ENCODE results near the gene DMRTA2. TPM values are rescaled to one million over a fixed set of nuclear protein-coding genes. Genes with fewer than 3 reads are reported as not detected.
"Not testable (repeated sequence)": the region's sequence is repeated elsewhere in the genome, so short reads cannot be mapped to it uniquely, and the experiment has no call there.

DMRTA2 gene
- total RNA-seq, 4 donors from 2014 or later = 1.6 to 8.0 (median 4.4) TPM

DNA sequence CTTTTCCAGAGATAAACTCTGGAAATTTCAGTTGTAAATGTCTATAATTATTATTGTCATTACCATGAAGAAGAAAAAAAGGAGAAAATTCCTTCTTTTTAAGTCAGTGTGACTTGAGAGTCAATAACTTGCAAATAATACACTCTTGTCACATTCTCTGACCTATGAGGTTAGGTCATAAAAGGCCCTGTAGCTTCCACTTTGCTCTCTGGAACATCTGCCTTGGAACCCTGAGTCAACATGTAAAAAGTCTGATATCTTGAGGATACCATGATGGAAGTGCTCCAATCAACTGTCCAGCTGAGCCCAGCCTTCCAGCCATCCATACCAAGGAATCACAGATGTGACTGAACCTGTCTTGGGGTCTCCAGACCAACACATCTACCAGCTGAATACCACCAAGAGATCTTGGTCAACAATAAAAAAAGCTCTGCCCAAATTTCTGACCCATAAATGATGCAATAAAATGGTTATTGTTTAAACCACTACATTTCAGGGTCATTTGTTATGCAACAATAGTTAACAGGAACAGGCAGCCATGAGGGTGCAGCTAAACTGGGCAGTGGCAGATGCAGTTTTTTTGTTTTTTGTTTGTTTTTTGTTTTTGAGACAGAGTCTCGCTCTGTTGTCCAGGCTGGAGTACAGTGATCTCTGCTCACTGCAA, 10.3 kb downstream of the DMRTA2 start:
- no peaks in the 10 kb centered on the region for H3K9me3 ChIP-seq
- TF ChIP-seq, protein P1, sequence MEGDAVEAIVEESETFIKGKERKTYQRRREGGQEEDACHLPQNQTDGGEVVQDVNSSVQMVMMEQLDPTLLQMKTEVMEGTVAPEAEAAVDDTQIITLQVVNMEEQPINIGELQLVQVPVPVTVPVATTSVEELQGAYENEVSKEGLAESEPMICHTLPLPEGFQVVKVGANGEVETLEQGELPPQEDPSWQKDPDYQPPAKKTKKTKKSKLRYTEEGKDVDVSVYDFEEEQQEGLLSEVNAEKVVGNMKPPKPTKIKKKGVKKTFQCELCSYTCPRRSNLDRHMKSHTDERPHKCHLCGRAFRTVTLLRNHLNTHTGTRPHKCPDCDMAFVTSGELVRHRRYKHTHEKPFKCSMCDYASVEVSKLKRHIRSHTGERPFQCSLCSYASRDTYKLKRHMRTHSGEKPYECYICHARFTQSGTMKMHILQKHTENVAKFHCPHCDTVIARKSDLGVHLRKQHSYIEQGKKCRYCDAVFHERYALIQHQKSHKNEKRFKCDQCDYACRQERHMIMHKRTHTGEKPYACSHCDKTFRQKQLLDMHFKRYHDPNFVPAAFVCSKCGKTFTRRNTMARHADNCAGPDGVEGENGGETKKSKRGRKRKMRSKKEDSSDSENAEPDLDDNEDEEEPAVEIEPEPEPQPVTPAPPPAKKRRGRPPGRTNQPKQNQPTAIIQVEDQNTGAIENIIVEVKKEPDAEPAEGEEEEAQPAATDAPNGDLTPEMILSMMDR (IDR thresholded peaks at IDR 0.05) = no peak
- TF ChIP-seq POLR2A (IDR thresholded peaks at IDR 0.05) = no peak
- H3K4me1 ChIP-seq = peaks cover 0 to 21% (median 0%) of the 10 kb centered on the region in 3 donors
- WGBS, 2 donors = 75 to 88% methylated on average over 1 of the region's 1 CpG
- H3K4me3 ChIP-seq = no peak overlapping the region
- intact Hi-C loops (cut with DNase I) = no loop called here
- no peak for DNase-seq
- peaks cover 0 to 65% (median 16%) of the 10 kb centered on the region in 4 donors for H3K27me3 ChIP-seq
- no peak overlapping the region for H3K27ac ChIP-seq
- H3K36me3 ChIP-seq = peaks cover 0 to 1% (median 0%) of the 10 kb centered on the region in 3 donors

DNA sequence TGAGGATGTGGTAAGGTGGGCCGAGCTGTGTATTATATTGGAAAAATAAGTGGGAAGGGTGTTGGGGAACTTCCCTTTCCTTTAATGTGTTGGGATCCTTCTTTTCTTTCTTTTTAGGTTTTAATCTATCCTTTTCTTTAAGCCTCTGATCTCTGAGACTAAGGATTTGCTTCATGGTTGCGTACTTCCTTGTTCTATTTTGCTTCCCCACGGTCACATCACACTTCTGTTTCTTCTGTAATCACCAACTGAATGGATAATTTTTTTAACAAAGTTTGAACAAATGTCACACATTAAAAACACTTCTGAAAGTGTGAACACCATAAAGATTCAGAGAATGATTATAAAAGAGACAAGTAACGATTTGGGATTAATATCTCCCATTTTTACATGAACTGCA, 17.4 kb downstream of the DMRTA2 start:
- no peak for TF ChIP-seq POLR2A (IDR thresholded peaks at IDR 0.05)
- TF ChIP-seq, protein P1 (IDR thresholded peaks at IDR 0.05) = no peak
- WGBS, 2 donors = 72 to 82% methylated on average over 4 of the region's 4 CpGs
- Histone ChIP-seq H3K4me1 (no peaks in the 10 kb centered on the region), H3K36me3 (no peaks in the 10 kb centered on the region), H3K27ac (no peak overlapping the region), H3K4me3 (no peak overlapping the region), H3K27me3 (peaks cover 0 to 39% (median 0%) of the 10 kb centered on the region in 4 donors), H3K9me3 (no peaks in the 10 kb centered on the region)
- no peak for DNase-seq
- intact Hi-C loops (cut with DNase I) = no loop called here

DNA sequence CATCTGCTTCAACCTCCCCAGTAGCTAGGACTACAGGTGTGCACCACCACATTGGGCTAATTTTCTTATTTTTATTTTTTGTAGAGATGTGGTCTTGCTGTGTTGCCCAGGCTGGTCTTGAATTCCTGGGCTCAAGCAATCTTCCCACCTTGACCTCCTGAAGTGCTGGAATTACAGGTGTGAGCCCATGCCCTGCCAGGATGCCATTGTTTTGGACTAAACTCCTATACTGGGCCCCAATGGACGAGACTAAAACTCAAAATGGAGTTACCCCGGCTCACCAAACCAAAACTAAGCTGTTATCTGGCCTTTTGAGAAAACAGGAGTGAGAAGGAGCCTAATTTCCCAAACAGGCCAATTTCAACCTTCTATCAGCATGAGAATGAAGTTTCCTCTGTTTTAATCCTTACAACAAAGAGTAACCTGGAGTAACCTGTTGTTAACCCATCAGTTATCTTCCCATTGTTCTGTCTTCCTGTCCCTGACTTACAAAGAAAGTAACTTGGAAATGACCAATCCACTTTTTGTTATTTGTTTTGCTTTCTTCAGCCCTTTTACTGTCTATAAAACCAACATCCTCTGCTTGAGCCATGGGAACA, 29.6 kb downstream of the DMRTA2 start:
- intact Hi-C loops (cut with DNase I) = no loop called here
- Histone ChIP-seq H3K9me3 (peaks cover 0 to 5% (median 0%) of the 10 kb centered on the region in 3 donors), H3K36me3 (no peaks in the 10 kb centered on the region), H3K4me3 (no peak overlapping the region), H3K27ac (no peak overlapping the region), H3K27me3 (peaks cover 0 to 18% (median 0%) of the 10 kb centered on the region in 4 donors), H3K4me1 (no peaks in the 10 kb centered on the region)
- WGBS, 2 donors = 42 to 74% methylated on average over 2 of the region's 2 CpGs
- no peak for TF ChIP-seq POLR2A (IDR thresholded peaks at IDR 0.05)
- TF ChIP-seq, protein P1 (IDR thresholded peaks at IDR 0.05) = no peak
- no peak for DNase-seq

DNA sequence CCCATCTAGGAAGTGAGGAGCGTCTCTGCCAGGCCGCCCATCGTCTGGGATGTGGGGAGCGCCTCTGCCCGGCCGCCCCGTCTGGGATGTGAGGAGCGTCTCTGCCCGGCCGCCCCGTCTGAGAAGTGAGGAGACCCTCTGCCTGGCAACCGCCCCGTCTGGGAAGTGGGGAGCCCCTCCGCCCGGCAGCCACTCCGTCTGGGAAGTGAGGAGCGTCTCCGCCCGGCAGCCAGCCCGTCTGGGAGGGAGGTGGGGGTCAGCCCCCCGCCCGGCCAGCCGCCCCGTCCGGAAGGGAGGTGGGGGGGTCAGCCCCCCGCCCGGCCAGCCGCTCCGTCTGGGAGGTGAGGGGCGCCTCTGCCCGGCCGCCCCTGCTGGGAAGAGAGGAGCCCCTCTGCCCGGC, 41.7 kb downstream of the DMRTA2 start:
- H3K27ac ChIP-seq; H3K4me1 ChIP-seq; H3K36me3 ChIP-seq; intact Hi-C loops (cut with DNase I); DNase-seq; H3K9me3 ChIP-seq; H3K27me3 ChIP-seq; H3K4me3 ChIP-seq: not testable (repeated sequence)
- WGBS, 2 donors = no CpG with 5 or more reads among the region's 33 CpGs

DNA sequence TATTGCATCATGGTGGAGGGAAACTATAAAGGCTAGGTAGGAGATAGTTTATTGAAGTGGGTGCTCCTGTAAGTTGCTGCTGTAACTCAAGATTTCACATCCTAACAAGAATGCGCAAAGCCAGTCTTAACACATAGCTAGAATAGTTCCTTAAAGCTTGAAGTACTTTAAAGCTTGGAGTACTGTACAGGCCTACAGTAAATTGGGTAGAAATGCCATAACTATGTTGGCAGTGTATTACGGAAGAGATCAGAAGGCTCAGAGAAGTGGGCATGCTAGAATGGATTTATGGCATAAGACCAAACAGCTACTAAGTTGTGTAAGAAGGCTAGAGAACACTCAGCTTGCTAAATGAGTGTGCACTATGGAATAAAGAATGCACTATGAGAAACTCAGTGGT, 44.5 kb downstream of the DMRTA2 start:
- intact Hi-C loops (cut with DNase I) = no loop called here
- TF ChIP-seq, protein P1 (IDR thresholded peaks at IDR 0.05) = no peak
- no peak for TF ChIP-seq POLR2A (IDR thresholded peaks at IDR 0.05)
- no peaks in the 10 kb centered on the region for H3K36me3 ChIP-seq
- H3K4me1 ChIP-seq = no peaks in the 10 kb centered on the region
- no peak for DNase-seq
- no peak overlapping the region for H3K4me3 ChIP-seq
- peaks cover 0 to under 1% (median 0%) of the 10 kb centered on the region in 4 donors for H3K27me3 ChIP-seq
- WGBS, 2 donors = 75 to 85% methylated on average over 2 of the region's 2 CpGs
- no peak overlapping the region for H3K27ac ChIP-seq
- H3K9me3 ChIP-seq = no peaks in the 10 kb centered on the region
